ENCODE results near the gene CDKAL1. TPM values are rescaled to one million over a fixed set of nuclear protein-coding genes. Genes with fewer than 3 reads are reported as not detected.

Gene CDKAL1
- total RNA-seq, 1 experiment from 2014 or later: 20.6 TPM

DNA sequence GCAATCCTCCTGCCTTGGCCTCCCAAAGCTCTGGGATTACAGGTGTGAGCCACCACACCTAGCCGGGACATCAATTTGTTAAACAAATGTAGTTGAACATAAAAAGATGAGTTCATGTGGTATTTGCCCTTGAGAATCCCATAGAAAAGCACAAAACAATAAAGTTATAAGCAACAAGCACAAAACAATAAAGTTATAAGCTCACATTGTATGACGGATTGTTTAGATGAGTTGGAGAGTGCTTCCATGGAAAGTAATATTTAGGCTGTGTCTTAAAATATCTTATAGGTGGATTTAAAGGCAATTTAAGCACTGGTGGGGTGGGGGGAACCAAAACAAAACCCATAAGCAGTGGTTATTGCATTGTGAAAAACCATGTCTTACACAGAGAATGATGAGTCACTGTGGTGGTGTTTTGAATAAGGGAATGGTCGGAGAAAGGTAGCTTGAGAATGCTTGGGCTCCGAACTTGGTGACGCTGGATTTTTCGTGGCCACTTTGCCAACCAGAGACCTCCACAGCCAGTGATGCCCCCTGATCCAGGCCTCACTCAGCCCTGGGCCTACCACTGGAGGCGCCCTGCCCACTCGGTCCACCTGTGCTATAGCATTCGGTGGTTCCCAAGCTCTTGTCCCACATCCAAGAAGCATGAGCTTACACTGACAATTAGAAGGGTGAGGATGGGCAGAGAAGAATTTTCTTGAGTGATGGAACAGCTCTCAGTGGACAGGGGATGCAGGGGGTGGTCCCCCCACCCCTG is 256.0 kb downstream of the CDKAL1 start:
- ATAC-seq (peak; percentile 51), DNase-seq (ENCODE audit: low spot score) (no peak)
- ChIA-PET POLR2A (no interaction called here), CTCF (interaction anchor here (2.0 kb wide), 1 partner anchor 118 kb away, joined by 5 read pairs; no protein-coding TSS in a partner anchor)
- Mint-ChIP-seq H3K9me3 (peaks cover 4% of the 10 kb centered on the region), H3K4me3 (no peak overlapping the region), H3K4me1 (peaks cover 23% of the 10 kb centered on the region), H3K27ac (0 out of 2 replicates have a peak overlapping the region, but pooled peaks have one; percentile 43), H3K36me3 (no peaks in the 10 kb centered on the region), H3K27me3 (ENCODE audit: low read depth) (no peaks in the 10 kb centered on the region)
- TF ChIP-seq, protein P1, sequence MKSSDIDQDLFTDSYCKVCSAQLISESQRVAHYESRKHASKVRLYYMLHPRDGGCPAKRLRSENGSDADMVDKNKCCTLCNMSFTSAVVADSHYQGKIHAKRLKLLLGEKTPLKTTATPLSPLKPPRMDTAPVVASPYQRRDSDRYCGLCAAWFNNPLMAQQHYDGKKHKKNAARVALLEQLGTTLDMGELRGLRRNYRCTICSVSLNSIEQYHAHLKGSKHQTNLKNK (CRISPR knock-in tag; IDR thresholded peaks at IDR 0.05): no peak
- TF ChIP-seq ZBTB43 (CRISPR knock-in tag; IDR thresholded peaks at IDR 0.05) (no peak), ATF3 (CRISPR knock-in tag; conservative IDR thresholded peaks at IDR 0.05) (no peak), ERG (CRISPR knock-in tag; IDR thresholded peaks at IDR 0.05) (no peak), HMGA2 (CRISPR knock-in tag; IDR thresholded peaks at IDR 0.05) (no peak)

DNA sequence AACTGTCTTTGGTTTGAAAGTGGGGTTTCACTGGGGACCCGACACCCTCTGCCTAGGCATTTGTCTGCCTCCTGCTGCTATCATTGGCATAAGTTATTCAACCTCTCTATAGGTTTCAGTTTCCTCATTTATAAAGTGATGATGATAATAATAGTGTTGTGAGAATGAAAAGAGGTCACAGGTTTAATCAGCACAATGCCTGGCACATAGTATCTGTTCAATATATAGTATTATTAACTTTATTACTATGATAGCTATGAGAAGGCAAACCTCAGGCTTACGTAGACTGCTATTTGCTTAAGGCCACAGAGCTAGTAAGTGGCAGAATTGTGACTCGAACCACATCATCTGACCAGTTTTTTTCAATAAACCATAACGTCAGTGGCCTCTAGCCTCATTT is 256.8 kb downstream of the CDKAL1 start:
- H3K4me3 Mint-ChIP-seq: no peak overlapping the region
- H3K27me3 Mint-ChIP-seq (ENCODE audit: low read depth): no peaks in the 10 kb centered on the region
- peak overlapping the region; percentile 43; the same call in 1 of the 2 replicates for H3K27ac Mint-ChIP-seq
- no peak for DNase-seq (ENCODE audit: low spot score)
- ATAC-seq: no peak
- ChIA-PET POLR2A (no interaction called here), CTCF (interaction anchor here (2.0 kb wide), 1 partner anchor 117 kb away, joined by 5 read pairs; no protein-coding TSS in a partner anchor)
- peaks cover 4% of the 10 kb centered on the region for H3K9me3 Mint-ChIP-seq
- H3K4me1 Mint-ChIP-seq: peaks cover 23% of the 10 kb centered on the region
- H3K36me3 Mint-ChIP-seq: no peaks in the 10 kb centered on the region
- no peak for TF ChIP-seq RELA (CRISPR knock-in tag; IDR thresholded peaks at IDR 0.05; ENCODE audit: borderline replicate concordance)
- no peak for TF ChIP-seq CREM (CRISPR knock-in tag; IDR thresholded peaks at IDR 0.05)
- TF ChIP-seq SP1 (CRISPR knock-in tag; conservative IDR thresholded peaks at IDR 0.05): no peak
- TF ChIP-seq NFE2L1 (CRISPR knock-in tag; IDR thresholded peaks at IDR 0.05): no peak
- TF ChIP-seq ZNF138 (CRISPR knock-in tag; conservative IDR thresholded peaks at IDR 0.05): no peak
- TF ChIP-seq NR3C1 (CRISPR knock-in tag; conservative IDR thresholded peaks at IDR 0.05; ENCODE audit: low read depth): no peak
- TF ChIP-seq, protein P2, sequence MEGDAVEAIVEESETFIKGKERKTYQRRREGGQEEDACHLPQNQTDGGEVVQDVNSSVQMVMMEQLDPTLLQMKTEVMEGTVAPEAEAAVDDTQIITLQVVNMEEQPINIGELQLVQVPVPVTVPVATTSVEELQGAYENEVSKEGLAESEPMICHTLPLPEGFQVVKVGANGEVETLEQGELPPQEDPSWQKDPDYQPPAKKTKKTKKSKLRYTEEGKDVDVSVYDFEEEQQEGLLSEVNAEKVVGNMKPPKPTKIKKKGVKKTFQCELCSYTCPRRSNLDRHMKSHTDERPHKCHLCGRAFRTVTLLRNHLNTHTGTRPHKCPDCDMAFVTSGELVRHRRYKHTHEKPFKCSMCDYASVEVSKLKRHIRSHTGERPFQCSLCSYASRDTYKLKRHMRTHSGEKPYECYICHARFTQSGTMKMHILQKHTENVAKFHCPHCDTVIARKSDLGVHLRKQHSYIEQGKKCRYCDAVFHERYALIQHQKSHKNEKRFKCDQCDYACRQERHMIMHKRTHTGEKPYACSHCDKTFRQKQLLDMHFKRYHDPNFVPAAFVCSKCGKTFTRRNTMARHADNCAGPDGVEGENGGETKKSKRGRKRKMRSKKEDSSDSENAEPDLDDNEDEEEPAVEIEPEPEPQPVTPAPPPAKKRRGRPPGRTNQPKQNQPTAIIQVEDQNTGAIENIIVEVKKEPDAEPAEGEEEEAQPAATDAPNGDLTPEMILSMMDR (IDR thresholded peaks at IDR 0.05): no peak

DNA sequence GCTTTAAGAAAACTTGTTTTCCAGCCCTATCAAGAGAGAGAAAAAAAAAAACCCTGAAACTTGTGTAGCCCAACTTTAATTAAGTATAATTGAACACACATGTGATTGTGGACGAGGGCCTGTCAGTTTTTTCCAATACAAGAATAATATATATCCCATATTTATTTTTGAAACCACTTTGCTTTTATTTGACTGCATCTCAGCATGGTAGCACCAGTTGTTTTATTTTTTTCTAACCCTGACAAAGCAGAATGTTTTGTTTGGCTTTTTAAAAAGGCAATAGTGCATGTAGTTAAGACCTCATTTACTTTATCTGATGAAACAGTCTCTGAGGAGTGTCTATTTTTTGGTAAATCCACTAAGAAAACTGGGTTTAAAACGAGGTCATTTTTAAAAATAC is 257.7 kb downstream of the CDKAL1 start:
- no peaks in the 10 kb centered on the region for H3K27me3 Mint-ChIP-seq (ENCODE audit: low read depth)
- POLR2A ChIA-PET: no interaction called here
- no peaks in the 10 kb centered on the region for H3K36me3 Mint-ChIP-seq
- no peak for DNase-seq (ENCODE audit: low spot score)
- CTCF ChIA-PET: no interaction called here
- peak overlapping the region; percentile 69; the same call in 1 of the 2 replicates for H3K27ac Mint-ChIP-seq
- peaks cover 4% of the 10 kb centered on the region for H3K9me3 Mint-ChIP-seq
- no peak for ATAC-seq
- peaks cover 29% of the 10 kb centered on the region for H3K4me1 Mint-ChIP-seq
- no peak overlapping the region for H3K4me3 Mint-ChIP-seq
- TF ChIP-seq ZSCAN18 (CRISPR knock-in tag; IDR thresholded peaks at IDR 0.05): no peak
- no peak for TF ChIP-seq ZNF138 (CRISPR knock-in tag; conservative IDR thresholded peaks at IDR 0.05)
- TF ChIP-seq ZNF416 (CRISPR knock-in tag; IDR thresholded peaks at IDR 0.05): no peak
- no peak for TF ChIP-seq SOX15 (CRISPR knock-in tag; IDR thresholded peaks at IDR 0.05)
- TF ChIP-seq E2F4 (CRISPR knock-in tag; IDR thresholded peaks at IDR 0.05; ENCODE audit: borderline replicate concordance, low read depth): no peak
- TF ChIP-seq, protein P3, sequence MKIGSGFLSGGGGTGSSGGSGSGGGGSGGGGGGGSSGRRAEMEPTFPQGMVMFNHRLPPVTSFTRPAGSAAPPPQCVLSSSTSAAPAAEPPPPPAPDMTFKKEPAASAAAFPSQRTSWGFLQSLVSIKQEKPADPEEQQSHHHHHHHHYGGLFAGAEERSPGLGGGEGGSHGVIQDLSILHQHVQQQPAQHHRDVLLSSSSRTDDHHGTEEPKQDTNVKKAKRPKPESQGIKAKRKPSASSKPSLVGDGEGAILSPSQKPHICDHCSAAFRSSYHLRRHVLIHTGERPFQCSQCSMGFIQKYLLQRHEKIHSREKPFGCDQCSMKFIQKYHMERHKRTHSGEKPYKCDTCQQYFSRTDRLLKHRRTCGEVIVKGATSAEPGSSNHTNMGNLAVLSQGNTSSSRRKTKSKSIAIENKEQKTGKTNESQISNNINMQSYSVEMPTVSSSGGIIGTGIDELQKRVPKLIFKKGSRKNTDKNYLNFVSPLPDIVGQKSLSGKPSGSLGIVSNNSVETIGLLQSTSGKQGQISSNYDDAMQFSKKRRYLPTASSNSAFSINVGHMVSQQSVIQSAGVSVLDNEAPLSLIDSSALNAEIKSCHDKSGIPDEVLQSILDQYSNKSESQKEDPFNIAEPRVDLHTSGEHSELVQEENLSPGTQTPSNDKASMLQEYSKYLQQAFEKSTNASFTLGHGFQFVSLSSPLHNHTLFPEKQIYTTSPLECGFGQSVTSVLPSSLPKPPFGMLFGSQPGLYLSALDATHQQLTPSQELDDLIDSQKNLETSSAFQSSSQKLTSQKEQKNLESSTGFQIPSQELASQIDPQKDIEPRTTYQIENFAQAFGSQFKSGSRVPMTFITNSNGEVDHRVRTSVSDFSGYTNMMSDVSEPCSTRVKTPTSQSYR (CRISPR knock-in tag; IDR thresholded peaks at IDR 0.05): no peak
- no peak for TF ChIP-seq JUN (CRISPR knock-in tag; IDR thresholded peaks at IDR 0.05)
- TF ChIP-seq, protein P4, sequence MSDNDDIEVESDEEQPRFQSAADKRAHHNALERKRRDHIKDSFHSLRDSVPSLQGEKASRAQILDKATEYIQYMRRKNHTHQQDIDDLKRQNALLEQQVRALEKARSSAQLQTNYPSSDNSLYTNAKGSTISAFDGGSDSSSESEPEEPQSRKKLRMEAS (CRISPR knock-in tag; IDR thresholded peaks at IDR 0.05): no peak
